Raji (cell line): Measurements from ENCODE around the gene IGSF9.

Experiments
- POLR2A ChIP-seq: IDR thresholded peaks from 2 replicates; pipeline ENCODE4 v1.6.1; 2011; ENCODE audit warnings: low read depth, low read length, control low read depth; ENCODE audit not compliant: insufficient read depth

Gene IGSF9

DNA sequence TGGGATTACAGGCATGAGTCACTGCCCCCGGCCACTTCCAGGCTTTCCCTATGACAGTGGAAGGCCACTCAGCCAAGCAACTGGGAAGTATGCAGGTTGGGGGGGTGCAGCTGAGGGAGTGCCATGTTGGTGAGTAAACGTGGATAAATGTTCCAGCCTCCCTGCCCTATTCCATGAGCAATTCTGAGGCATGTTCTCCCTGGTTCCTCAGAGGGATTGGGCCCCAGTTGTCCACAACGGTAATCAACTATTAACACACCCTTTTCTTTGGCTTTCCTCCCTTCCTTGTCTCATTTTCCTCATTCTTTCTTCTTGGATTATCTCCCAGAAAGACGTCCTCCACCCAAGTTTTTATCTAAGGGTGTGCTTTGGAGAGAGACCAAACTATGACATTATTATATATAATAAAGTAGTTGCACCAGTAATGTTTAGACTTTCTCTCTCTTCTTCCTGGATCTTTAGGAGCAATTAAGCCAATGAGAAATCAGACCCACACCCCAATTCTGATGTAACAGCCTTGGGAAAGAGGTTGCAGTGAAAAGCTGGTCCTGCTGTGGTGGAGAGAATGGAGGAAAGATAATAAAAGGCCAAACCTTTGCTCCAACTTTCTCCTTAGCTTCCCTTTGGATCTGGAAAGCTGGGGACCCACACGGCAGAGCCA lies 15.4 kb upstream of the IGSF9 start:
- TF ChIP-seq POLR2A, result no peak

DNA sequence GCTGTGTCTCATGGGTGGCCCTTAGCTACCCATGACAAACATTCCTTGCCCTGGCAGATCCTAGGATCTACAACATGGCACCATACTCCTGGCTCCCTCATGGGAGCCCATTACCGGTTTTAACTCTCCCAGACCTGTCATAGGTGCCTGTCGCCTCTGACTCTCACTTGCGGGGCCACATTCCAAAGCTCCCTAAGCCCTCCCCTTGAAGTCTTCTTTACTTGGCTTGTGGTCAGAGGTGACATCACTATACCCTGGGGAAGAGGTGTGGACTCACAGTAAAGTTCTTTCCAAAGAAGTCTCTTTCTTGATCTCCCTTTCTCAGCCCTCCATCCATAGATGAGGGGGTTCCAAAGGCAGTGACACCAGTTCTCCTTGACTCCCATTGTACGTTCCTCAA lies 14.0 kb upstream of the IGSF9 start:
- no peak for TF ChIP-seq POLR2A

DNA sequence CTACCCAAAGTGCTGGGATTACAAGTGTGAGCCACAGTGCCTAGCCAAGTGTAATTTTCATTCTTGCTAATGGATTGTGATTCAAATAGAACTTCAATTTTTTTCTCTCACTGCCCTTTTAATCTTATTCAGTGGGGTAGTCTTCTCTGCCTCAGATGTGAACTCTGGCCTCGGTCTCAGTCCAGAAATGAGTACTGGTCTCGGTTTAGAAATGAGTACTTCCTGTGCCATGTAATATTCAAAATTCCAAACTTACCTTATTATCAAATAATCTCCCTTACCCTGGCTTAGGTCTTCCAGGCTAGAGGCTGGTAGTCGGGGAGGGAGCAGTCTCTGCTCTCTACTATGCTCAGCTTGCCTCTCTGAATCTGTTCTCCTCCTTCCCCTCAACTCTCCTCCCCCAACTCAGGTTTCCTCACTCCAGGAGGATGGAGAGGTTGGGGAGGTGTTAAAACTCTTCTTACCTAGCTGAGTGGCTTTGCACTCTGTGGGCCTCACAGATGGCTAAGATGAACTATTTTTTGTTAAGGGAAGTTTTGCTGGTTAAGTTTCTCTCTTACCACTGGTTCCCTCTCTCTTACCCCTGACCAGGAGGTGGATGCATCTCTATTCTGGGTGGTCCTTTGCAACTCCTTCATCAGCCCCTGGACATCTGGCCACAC lies 13.4 kb upstream of the IGSF9 start:
- TF ChIP-seq POLR2A, result no peak

DNA sequence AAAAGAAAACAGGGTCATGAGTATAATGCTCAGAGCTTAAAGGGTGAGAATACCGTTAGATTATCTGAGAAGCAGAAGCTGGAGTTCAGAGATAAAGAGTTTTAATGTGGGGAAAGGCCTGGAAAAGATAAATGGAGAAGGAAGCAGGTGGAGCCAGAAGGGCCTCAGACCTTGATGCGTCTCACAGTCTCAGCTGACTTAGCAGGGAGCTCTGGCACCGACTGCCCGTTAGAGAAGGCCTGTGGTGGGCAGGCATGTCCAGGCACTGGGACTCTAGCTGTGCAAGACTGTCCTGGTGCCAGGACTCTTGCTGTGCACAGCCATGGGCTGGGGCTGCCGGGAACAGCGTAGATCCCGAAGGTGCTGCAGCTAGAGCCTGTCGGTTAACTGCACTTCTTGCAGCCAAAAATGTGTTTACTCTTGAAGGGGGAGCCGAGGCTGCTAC lies 12.4 kb upstream of the IGSF9 start:
- TF ChIP-seq POLR2A, result no peak

DNA sequence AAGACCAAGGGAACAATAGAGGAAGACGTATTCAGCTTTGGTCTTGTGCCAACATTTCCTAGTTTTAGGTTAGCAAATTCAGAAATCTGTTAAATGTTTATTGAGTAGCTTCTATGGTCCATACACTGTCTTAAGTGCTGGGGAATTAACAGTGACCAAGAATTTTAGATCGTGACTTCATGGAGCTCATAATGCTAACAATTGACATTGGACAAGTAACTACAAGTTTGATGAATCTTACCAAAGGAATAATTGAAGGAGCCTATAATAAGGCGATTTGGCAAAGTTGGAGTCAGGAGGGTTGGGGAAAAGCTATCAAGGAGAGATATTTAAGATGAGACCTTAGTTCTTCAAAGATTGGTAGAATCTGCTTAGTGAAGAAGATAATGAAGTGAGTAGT lies 10.0 kb upstream of the IGSF9 start:
- no peak for TF ChIP-seq POLR2A

DNA sequence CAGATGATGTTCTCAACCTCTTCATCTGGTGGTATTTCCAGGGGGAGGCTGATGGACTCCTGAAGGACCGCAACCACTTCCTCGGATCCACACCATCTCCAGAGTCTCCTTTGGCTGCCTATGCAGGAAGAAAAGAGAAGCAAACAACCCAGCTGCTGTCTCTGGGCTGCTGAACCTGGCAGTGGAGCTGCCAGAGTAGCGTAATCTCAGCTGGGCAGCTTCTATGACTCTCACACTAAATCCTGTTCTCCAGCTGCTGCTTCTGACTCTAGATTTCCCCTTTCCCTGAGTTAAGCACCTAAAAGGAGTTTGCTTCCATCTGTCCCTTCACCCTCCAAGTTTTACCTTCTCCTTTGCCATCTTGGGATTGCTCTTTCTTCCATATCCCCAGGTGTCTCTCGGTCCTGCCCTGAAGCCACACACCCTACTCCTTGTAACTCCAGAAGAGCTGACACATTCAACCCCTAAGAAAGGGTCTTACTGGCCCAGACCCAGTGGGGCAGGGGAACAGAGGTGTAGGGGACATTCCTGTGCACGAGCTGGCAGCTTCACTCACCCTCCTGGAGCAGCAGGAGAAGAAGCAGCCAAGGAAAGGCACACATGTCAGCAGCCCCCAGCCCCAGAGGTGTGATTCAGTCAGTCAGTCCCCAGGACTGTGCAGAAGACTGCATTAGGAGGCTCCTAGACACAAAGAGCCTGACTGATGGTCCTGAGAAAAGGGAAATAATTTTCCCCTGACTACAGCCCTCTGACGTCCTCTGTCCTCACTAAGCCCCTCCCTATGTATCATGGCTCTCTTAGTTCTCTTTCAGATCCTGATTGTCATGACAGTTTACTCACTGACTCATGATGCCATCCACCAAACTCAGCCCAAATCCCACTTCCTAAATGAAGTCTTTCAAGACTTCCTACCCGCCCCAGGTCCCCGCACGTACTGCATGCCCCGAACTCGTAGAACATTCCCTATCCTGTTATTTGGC lies 8.4 kb upstream of the IGSF9 start, which contains the start of gene SLAMF9:
Gene SLAMF9 (minus strand): TSS at position 702 of the 980 bp plus-strand sequence. CDS start 100 bp downstream, at position 602.
- no peak for TF ChIP-seq POLR2A

DNA sequence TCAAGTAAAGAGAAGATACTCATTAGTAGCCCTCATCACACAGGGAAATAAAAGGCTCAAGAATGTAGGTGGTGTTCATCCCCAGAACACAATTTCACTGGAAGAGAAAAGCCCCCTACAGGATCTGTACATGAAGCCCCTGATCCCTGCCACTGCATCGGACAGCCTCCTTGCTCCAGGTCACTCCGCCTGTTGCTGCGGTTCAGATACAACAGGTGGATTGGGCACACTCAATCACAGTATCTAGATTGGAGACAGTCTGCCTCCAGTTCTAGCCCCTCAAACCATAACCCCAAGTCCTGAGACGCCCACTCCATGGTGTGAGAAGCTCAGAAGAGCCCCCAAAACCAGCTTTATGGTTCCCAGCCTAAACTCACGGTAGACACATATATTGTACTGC lies 7.5 kb upstream of the IGSF9 start:
- no peak for TF ChIP-seq POLR2A

DNA sequence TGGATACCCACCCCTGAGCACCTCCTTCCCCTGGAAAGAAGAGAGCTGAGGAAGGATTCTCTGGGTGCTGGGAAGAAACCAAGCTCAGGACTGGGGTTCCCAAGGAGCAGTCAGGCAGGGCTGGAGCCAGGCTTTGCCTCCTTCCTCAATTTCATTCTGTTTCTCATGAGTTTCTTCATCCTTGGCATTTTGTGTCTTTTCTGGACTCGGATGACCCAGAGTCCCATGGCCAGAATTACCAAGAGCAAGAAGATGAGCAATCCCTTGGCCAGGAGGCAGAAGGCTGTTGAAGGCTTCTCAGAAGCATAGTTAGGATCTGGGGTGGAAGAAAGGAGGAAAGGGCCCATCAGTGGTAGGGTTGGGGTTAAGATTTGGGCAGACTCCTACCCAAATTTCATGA lies 6.1 kb upstream of the IGSF9 start:
- no peak for TF ChIP-seq POLR2A

DNA sequence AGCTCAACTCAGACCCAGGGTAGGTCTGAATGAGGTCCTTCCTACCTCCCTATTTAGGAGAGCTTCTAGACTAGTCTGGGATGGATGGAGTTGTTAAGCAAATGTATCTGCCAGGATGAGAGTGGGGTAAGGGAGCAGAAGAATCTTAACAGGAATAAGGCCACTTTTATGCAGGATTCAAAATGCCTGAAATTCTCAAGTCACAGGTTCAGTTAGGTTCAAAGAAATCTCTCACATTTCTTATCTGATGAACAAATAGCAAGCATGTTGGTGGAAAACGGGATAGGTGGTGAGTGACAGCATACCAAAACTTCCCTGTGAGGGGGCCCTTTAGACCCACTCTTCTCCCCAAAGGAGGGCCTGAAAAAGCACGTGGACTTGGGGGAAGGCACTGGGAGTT lies 5.6 kb upstream of the IGSF9 start:
- TF ChIP-seq POLR2A, result no peak

DNA sequence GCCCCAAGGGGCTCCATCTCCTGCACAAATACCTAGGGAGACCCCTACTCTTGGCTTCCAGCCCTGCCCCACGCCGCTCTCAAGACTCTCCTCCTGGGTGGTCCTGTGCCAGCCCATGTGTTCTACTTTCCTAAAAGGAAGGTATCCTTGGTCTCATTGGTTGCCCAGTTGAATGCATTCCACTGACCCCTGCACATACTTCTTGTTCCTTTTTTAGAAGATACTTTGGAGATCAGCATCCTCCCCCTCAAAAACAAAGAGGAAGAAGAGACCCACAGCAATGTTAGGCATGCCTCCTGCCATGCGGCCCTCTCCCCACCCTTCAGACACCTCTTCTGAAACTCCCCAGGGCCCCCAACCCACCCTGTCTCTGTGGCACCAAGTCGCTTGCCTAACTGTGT lies 4.6 kb upstream of the IGSF9 start:
- no peak for TF ChIP-seq POLR2A

DNA sequence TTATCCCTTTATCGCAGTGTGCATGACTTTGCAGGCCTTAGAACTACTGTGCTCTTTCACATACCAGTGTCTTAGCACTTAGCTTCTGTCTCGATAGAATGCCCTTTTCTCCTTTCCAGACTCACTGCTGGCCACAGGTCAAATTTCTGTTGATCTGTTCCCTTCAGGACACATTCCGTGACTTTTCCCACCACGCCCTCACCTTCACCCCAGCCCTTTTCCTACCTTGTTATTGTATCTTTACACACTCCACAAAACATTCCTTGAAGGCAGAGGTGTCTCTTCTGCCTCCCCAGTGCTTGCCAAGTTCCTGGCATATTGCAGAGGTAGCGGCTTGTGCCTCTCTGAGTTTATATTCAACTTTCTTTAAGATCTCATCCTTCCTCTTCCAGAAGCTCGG lies 3.7 kb upstream of the IGSF9 start:
- no peak for TF ChIP-seq POLR2A

DNA sequence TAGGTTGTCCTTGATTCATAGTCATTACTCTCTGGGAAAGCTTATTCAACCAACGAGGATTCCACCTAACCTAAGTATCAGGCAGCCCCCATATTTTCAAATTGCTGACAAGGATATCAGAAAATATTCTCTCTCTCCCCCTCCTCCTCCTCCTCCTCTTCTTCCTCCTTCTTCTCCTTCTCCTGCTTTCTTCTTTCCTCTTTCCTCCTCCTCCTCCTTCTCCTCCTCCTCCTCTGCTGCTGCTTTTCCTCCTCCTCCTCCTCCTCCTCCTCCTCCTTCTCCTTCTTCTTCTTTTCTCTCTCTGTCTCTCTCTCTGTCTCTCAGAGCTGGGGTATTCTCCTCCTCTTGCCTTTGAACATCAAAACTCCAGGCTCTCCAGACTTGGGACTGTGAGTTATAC lies 2.5 kb upstream of the IGSF9 start:
- TF ChIP-seq POLR2A, result no peak

DNA sequence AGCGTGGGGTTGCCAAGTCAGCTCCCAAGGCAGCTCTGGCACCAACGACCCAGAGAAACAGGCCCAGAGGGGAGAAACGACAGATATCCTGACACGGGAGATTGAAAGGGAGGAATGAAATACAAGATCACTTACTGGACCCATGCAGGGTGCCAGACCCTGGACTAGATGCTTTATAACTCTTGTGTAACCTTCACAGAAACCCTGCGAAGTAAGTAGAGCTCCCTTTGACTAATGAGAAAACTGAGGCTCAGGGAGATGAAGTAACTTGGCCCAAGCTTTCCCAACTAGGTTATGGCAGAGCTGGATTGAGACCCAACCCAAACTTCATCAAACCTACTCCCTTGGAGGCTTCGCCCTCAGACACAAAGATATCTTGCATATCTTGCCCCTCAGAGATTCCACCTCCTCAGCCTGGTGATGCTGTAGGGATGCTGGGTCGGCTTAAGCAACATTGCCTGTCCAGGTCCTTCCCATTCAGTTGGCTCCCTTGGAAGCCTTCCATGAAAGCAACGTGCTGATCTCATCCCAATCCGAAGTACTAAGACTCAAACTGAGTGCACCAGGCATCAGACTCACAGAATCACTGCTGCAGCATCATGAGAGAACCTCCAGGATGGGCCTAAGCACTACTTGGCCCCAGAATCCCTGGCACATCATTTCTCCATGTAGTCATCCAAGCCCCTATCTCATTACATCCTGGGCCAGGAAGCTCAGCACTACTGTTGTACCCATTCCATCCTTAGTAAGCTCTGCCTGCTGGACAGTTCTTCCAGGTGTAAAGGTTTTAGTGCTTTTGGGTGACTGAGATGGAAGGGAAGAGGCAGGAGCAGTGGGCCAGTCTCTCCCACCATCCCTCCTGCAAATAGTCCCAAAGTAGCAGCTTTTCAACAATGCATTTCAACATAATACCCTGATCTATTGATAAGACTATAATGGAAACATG lies 1.1 kb upstream of the IGSF9 start:
- TF ChIP-seq POLR2A, result no peak

DNA sequence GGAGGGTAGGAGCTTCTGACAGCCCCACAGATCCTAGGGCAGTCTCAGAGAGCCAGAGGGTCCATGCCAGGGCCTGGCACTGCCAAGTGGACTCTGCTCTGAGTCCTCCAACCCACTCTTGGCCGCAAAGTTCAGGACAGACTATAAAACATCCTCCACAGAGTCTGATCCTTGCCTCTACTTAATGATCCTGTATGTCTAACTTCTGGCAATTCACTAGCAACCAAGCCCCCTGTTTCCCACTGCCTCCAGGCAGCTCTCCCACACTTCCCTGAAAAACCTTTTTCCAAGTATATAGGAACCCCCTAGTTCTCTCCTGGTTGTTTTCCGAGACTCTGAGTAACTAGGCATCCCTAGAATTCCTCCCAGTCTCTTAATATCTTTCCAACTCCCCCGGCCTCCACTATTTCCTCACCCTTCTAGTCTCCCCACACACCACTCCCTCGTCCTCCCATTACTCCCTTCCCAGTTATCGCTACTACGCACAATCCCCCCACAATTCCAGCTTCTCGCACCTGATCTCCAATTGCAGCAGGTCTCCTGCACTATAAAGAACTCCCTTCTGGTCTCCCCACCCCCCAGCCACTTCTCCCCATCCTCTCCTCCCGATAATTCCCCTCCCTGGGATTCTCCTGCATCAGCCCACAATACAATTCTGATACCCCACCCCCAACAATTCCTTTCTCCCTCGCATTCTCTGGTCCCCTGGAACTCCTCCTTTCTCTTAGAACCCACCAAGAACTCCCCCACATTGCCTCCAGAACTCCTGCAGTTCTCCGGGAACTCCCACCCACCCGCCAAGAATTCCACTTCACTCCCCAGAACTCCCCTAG lies 574 bp downstream of the IGSF9 start:
- TF ChIP-seq POLR2A, result no peak
